GM18508 (cell line): Measurements from ENCODE around the gene MARK1.

ENCODE experiments used
- ATAC-seq: cut with Tn5 transposase; IDR thresholded peaks from one replicate; pipeline ENCODE4 v1.9.1; 2021; ENCODE audit warnings: moderate number of reproducible peaks; ENCODE audit not compliant: insufficient read depth, unreplicated experiment

Gene MARK1

DNA sequence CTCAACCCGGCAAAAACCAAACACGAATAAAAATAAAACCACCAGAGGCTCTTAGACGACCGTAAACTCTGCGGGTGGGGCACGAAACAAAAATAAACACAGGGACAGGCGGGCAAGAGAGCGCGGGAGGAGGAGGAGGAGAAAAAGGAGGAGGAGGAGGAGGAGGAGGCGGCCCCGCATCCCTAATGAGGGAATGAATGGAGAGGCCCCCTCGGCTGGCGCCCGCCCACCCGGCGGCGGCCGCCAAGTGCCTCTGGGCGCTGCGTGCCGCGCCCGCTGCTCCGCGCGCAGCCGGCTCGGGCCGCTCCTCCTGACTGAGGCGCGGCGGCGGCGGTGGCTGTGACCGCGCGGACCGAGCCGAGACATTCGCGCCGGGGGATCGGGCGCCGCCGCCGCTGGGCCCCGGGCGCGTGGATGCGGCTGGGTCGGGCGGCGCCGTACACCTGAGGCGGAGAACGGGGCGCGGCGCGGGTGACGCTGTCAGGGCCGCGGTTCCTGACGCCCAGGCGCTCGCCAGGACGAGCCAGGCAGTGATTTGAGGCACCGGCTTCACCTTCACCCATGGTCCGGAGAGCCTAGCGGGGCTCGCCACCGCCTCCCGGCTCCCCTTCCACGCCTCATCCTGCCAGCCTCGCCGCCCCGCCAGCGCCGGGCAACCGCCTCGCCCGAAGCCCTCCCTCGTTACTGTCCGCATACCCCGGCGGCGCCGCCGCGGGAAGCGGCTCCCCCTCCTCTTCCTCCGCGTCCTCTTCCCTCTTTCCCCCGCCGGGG is at the start of gene MARK1:
Gene MARK1 (plus strand): TSS at position 229 of the 771 bp plus-strand sequence. CDS start 687 bp downstream, outside the sequence.
- ATAC-seq = no peak

DNA sequence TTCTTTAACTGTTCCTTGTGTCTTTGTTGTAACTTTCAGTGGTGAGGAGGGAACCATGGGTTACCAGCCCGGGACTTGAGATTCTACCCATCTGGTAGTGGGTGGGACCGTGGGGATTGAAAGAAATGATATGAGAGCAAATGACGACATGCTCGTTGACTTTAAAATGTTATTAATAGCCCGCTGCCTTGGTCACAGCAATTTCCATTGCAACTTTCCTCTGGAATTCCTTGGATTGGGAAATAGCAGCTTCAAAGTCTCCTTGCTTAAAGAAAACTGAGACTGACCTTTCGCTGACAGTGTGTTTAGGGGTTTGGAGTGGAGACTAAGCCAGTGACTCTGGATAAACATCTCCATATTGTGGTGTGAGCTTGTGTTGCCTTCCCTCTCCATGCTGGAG is 44.2 kb upstream of the MARK1 start:
- no peak for ATAC-seq

DNA sequence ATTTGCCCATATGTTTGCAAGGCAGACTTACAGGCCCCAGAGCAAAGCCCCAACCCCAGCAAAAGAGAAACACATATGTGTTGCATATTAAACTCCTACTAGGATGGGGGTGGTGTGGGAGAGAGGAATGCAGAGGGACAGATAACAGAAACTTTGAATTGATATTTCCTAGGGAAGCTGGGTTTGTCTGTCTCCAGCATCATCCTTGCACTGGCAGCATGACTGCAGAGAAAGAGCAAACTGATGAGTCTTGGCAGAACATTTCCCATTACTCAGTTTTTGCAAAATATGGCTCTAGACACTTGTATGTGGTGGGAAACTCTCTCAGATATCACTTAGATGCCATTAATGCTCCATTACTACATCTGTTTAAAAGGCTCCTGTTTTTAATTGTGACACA is 43.8 kb upstream of the MARK1 start:
- no peak for ATAC-seq

DNA sequence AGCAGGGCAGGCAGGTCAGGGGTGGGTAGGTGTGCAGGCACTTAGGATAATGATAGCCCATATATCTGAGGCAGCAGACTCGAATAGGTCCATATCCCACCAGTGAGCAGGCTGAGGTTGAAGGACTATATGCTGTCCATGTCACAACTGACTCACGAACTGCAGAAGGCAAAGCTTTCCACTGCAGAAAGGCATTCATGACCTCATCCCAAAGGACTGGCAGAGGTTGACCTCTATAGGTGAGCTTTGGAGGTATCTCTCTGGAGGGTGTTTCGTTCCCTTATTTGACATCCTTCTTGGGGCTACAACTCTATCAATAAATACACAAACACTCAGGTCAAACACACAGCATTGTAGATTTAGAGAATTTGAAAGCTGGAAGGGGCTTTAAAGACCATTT is 42.8 kb upstream of the MARK1 start:
- ATAC-seq = no peak

DNA sequence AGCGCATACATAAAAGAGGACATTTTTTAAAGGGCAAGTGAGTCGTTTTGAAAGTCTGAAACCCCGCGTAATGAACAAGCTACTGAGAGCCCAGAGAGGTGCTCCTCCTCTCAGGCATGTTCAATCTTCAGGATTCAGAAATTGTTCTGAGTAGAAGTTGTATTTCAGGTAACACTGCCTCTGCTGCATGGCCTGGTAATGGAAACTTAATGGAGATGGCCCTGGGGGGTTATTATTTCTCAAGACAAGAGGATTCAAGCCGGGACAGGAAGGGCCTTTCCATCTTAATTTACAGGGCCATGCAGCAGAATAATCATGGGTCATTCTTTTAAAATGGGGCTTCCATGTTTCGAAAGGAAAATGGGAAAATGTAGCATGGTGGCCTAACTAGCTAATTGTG is 42.1 kb upstream of the MARK1 start:
- ATAC-seq = no peak

DNA sequence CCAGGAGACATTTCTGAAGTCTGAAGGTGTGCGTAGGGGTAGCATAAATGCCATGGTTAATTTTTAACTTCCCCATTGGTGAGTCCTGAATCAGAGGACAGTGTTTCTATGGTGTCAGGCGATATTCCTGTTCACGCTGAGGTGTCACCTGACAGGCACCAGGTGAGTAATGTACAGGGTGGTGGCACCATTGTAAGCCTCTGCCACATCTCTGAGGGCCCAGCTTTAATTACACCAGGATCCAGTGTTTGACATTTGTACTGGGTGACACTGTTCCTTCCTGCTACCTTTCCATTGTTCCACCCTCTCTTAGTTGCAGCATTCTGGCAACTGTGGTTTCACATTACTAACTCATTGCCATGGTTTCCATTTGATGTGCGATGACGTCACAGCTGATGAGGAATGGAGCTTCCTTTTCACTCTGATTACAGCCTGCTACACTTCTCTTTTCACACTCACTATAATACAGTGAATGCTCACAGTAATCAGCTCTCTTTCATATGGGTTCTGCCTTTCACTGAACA is 40.6 kb upstream of the MARK1 start:
- no peak for ATAC-seq

DNA sequence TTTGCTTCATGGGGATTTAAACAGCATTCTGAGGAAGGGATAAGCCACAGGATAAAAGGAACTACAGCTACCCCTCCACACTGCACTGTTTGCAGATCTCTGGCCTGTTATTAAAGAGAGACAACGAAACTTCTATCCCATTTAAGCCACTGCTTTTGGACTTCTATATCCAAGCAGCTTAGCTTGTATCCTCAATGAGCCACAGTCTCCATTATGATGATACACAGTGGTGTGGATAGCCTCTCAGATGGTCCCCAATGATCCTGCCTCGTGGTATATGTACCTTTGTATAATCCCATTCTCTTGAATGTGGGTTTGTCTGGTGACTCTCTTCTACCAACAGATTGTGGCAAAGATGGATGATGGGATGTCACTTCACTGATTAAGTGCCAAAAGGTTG is 36.0 kb upstream of the MARK1 start:
- no peak for ATAC-seq

DNA sequence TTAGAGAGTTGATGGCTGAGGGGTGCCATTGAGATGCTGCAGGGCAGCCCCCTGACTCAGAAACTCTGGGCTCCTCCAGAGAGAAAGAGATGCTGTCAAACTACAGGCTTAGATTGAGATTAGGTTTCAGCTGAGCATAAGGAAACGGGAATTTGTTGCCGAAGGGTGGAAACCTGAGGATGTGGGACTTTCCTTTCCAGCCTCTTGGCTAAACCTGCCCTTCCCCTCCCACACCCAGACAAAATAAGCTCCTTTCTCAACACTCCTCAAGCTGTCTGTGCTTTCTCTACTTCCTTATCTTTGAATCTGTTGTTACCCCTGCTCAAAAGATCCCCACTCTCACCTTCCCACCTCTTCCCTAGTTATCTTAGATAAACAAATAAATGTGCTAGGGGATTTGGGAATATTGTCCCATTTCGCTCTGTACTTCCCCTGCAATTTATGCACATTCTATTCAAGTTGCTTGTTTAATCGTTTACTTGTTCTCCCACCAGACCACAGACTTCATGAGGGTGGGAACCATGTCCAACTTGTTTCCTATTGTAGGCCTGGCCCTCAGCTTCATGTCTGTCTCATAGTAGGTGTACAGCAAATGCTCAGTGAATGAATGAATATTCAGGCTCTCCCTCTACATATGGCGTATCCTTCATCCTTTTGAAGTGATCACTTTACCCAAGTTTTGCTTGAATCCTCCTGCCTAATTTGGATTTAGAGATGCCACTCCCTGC is 30.6 kb upstream of the MARK1 start:
- ATAC-seq = no peak

DNA sequence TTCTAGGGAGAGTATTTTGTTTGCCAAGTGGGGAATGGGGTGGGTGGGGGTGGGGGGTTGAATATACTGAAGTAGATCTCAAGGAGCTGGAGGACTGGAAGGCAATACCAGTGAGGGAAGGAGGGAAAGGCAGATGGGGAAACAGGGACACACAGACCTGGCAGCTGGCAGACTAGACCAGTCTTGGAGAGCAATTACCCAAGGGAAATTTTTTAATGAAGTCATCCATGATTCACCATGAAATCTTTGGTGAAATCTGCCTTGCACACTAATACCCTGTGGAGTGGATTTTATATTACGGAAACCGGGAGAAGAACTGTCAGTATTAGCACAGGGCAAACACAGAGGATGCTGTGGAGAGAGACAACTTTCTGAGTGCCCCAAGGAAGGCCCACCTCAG is 29.7 kb upstream of the MARK1 start:
- no peak for ATAC-seq

DNA sequence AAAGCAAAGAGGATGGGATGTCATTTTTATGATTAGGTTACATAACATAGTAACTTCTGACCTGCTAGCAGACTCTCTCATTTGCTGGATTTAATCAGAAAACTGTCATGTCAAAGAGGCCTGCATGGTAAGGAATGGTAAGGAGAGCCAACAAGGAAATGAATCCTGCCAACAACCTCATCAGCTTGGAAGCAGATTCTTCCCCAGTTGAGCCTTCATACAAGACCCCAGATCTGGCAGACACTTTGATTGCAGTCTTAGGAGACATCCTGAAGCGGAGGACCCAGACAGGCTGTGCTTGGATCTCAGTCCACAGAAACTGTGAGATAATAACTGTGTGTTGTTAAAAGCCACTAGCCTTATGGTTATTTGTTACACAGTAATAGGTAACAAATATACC is 27.6 kb upstream of the MARK1 start:
- ATAC-seq = no peak

DNA sequence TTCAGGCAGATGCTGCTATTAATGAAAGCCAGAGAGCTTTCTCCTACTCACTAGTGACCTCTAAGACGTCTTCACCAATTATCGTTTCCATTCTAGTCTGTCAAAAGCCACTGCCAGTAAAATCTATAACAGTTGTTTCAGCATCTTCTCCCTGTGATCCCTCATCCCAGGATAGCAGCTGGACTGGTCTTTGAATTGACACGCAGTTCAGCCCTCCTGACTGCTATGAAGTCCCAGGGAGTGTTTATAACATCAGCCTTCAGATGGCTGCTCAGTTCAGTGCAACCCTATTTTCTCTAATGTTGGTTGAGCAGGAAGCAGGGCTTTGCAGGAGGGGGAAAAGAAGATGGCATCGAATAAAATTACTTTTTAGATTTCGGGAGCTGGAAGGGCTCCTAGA is 23.6 kb upstream of the MARK1 start:
- no peak for ATAC-seq

DNA sequence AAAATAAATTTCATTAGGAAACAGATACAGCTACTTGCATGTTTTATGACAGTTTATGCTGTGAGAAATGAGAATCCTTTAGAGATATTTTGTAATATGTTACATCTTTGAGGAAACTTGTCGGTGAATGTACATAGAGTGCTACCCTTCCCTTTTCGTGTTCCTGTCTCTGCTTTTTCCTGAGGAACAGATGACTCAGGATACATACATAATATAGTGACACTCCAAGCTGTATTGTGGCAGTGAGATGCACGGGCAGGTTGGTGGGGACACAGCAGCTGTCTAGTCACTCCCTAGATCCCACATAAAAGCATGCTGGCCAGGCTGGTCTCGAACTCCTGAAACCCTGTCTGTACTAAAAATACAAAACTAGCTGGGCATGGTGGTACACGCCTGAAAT is 20.9 kb upstream of the MARK1 start:
- no peak for ATAC-seq

DNA sequence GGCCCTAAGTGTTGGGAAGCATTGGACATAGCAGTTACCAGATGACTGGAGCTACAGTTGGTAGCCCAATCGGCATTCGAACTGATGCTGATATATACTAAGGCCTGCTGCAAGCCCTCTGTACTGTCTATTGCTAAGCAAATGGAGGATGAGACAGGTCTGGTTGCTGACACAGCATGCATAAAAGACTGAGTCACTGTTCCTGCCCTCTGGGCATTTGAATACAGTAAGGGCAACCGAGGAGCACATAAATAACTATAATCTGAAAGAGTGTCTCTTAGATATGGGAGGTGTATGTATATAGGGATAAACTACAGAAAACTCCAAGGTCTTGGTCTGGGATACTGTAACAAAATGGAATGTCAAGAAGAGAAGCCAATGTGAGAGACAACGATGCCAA is 16.8 kb upstream of the MARK1 start:
- ATAC-seq = no peak

DNA sequence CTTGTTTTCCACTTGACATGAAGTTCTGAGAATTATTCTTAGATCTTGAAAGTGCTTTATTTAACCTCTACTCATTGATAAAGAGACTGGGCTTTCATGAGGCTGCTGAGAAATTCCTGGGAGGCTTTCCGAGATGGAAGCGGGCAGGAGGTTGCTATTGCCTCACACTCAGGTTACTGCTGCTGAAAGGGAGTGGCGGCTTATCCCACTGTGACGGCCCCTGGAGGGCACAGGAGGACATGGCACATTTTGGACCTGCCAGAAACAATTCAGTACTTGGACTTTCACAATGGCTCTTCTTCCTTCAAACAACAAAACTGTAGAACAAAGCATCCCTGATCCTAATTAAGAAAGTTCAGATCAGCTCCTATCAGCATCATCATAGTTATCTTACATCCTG is 16.2 kb upstream of the MARK1 start:
- no peak for ATAC-seq

DNA sequence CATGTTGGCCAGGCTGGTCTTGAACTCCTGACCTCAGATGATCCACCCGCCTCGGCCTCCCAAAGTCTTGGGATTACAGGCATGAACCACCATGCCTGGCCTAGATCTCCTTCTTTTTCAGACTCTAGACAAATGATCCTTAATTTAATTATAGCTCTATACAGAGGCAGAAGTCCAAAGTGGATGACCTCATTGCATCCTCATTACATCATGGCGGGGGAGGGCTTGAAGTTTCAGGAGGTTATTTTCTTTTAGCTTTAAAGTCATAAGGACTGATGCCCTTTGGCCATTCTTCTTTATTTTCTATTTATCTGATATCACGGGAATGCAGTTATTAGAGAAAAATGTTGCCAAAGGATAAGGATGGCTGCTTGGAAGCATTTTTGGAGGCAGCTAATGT is 14.1 kb upstream of the MARK1 start:
- no peak for ATAC-seq

DNA sequence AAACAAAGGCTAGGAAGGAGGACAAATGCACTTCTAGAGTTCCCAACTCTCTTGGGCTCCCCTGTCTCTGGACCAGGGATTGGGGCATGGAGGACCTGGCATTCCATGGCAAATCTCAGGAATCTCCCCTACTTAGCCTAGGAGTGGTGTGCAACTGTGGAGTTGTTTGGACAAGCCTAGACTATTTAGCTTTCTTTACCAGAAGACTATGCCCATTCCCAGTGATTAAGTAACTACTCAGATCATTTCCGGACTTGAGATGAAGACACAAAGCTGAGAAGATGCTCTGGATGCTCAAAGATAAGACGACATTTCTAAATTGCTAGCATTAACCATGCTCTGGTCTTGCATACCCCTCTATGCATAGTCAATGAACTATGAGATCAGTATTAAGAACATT is 13.7 kb upstream of the MARK1 start:
- no peak for ATAC-seq

DNA sequence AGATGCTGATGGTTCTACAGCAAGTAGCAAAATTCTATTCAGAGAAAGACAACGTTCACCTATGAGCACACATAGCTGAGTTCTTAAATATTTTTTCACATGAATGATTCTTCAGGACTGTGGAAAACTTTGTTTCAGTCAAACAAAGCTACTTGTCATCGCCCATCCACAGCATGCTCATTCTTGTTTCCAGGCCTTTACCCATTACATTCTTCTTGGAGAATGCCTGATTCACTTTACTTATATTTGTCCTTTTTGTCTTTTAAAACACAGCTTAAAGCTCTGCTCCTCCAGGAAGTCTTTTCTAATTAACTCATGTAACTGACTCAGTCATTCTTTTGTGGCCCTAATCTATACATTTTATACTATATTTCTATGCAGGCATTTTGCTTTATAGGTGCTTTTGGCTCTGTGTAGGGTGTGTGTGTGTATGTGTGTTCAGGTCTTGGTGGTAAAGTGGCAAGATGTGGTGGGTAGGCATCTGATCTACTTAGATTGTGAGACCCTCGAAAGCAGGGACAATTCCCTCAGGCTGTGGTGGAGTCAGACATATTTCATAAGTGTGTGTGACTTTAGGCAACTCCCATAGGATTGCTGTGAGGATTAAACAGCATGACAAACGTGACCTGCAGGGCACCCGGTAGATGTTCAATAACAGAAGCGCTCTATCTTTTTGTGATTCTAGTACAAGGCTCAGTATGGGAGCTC is 11.8 kb upstream of the MARK1 start:
- no peak for ATAC-seq

DNA sequence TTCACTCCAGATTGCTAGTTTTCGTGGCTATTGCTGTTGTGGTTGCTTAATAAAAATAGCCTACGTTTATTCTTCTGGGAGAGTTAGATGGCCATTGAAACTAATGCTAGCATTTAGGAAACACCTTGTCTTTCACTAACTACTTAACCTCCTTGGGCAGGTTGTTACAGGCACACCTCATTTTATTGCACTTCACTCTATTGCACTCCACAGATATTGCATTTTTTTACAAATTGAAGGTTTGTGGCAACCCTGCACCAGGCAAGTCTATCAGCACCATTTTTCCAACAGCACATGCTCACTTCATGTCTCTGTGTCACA is 11.3 kb upstream of the MARK1 start:
- no peak for ATAC-seq

DNA sequence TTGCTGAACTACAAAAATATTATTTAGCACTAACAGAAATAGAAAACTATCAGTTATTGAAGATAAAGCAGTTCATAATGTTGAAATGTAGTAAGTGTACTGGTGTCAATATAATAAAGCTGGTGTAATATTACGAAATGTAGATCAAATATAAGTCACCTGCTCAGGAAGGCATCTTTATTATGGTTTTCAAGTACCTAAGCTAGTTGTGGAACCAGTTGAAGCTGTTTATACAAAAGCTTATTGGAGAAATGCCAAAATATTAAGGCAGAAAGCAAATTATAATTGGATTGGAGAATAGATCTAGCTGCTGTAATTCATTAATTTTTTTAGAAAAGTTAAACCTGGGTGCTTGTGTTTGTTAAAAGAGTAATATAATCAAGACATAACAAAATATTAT is 6.2 kb upstream of the MARK1 start:
- ATAC-seq = no peak

DNA sequence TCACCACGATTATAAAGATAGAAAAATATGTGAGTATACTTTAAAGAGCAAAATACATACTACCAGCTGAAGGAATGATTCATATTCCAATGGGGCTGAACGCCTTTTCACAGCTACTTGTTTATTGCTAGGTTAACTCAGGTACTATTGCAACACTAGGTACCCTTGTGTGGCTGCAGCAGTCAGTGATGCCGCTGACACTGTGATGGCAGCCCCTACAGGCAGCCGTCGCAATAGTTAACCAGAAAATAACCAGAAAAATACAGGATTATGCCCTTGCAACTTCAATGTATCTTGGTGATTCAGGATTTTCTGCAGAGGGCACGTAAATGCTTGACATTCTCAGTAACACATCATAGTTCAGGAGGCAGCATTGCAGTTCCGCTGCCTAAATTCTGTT is 1.6 kb upstream of the MARK1 start:
- ATAC-seq = no peak

DNA sequence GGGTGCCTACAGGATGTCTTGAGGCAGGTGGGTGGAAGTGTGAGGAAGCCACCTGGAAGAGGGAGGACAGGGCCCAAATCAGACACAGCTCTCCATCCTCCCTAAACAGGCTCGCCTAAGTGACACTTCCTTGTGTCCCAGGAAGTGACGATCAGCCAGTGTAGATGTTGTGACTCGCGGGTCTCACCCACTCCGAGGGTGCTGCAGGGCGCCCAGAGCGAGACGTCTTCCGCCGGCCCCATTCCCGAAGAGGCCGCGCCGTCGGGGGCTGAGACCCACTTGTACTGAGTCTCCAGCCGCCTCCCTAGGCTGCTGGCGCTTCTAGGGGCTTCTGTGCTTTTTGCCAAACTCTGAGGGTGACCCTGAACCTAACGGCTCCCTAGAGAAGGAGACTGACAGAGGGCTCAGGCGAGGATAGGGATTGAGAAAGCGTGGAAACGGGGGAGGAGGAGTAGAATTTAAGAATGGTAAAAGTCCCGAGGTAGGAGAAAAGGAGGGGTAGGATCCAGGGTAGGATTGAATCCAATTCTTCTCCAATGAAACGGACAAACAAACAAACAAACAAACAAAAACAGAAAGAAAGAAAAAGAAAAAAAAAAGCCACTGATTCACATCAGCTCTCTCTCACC is 543 bp upstream of the MARK1 start:
- no peak for ATAC-seq
